ENCODE data around the gene RBM19.

RBM19 gene

GRCh38 chr12:113886721-113887120, 79.4 kb downstream of the RBM19 start:
- TF ChIP-seq TAF1 (IDR thresholded peaks at IDR 0.05; ENCODE audit: borderline replicate concordance, insufficient read depth, low read length) (no peak), SIN3A (IDR thresholded peaks at IDR 0.05; ENCODE audit: borderline replicate concordance, insufficient read depth, low read length) (no peak), FOXP2 (optimal IDR thresholded peaks at IDR 0.05; ENCODE audit: borderline replicate concordance, extremely low read depth, extremely low read length, insufficient read depth) (no peak), POLR2AphosphoS5 (IDR thresholded peaks at IDR 0.05; ENCODE audit: low read depth, low read length) (no peak)
- TF ChIP-seq, protein P1, sequence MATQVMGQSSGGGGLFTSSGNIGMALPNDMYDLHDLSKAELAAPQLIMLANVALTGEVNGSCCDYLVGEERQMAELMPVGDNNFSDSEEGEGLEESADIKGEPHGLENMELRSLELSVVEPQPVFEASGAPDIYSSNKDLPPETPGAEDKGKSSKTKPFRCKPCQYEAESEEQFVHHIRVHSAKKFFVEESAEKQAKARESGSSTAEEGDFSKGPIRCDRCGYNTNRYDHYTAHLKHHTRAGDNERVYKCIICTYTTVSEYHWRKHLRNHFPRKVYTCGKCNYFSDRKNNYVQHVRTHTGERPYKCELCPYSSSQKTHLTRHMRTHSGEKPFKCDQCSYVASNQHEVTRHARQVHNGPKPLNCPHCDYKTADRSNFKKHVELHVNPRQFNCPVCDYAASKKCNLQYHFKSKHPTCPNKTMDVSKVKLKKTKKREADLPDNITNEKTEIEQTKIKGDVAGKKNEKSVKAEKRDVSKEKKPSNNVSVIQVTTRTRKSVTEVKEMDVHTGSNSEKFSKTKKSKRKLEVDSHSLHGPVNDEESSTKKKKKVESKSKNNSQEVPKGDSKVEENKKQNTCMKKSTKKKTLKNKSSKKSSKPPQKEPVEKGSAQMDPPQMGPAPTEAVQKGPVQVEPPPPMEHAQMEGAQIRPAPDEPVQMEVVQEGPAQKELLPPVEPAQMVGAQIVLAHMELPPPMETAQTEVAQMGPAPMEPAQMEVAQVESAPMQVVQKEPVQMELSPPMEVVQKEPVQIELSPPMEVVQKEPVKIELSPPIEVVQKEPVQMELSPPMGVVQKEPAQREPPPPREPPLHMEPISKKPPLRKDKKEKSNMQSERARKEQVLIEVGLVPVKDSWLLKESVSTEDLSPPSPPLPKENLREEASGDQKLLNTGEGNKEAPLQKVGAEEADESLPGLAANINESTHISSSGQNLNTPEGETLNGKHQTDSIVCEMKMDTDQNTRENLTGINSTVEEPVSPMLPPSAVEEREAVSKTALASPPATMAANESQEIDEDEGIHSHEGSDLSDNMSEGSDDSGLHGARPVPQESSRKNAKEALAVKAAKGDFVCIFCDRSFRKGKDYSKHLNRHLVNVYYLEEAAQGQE (IDR thresholded peaks at IDR 0.05; ENCODE audit: insufficient read depth in 1 of 2, low read depth in 2 of 2, low read length in 2 of 2), result no peak

DNA sequence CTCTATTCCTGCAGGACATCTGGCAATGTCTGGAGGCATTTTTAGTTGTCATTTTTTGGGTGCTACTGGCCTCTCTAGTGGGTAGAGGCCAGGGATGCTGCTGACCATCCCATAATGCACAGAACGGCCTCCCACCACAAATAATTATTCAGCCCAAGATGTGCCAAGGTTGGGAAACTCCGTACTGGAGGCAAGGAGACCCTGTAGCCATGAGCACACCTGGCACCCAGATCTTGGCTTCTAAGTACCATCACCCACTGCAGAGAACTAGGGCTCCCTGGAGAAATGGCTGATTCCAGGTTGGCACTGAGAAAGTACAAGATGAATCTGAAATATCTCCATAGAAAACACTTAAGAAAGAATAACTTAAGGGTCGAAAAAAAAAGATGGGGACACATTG, 81.7 kb downstream of the RBM19 start:
- TF ChIP-seq SIN3A (IDR thresholded peaks at IDR 0.05; ENCODE audit: borderline replicate concordance, insufficient read depth, low read length) (no peak), TAF1 (IDR thresholded peaks at IDR 0.05; ENCODE audit: borderline replicate concordance, insufficient read depth, low read length) (no peak)
- TF ChIP-seq, protein P1 (IDR thresholded peaks at IDR 0.05; ENCODE audit: insufficient read depth in 1 of 2, low read depth in 2 of 2, low read length in 2 of 2), result no peak

DNA sequence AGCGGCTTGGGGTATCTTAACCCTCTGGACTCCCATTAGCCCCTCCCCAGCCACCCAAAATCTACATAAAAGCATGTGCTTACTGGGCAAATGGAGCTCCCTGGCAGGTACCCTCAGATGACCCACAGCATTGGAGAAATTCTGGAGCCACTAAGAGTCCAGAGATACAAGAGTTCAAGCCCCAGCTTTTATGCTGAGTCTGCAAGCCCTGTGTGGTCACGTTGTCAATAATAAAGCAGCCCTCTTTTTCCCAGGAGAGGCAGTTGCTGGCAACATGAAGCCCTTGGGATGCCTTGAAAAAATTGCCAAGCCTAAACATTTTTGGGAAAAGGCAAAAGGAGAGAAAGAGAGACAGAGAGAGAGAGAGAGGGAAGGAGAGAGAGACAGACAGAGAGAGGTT, 83.4 kb downstream of the RBM19 start:
- TF ChIP-seq SIN3A (IDR thresholded peaks at IDR 0.05; ENCODE audit: borderline replicate concordance, insufficient read depth, low read length) (no peak), FOXP2 (optimal IDR thresholded peaks at IDR 0.05; ENCODE audit: borderline replicate concordance, extremely low read depth, extremely low read length, insufficient read depth) (no peak), POLR2AphosphoS5 (IDR thresholded peaks at IDR 0.05; ENCODE audit: low read depth, low read length) (no peak), TAF1 (IDR thresholded peaks at IDR 0.05; ENCODE audit: borderline replicate concordance, insufficient read depth, low read length) (no peak)
- TF ChIP-seq, protein P1 (IDR thresholded peaks at IDR 0.05; ENCODE audit: insufficient read depth in 1 of 2, low read depth in 2 of 2, low read length in 2 of 2), result no peak

- TF ChIP-seq, protein P1 (IDR thresholded peaks at IDR 0.05; ENCODE audit: insufficient read depth in 1 of 2, low read depth in 2 of 2, low read length in 2 of 2), result no peak
- TF ChIP-seq FOXP2 (optimal IDR thresholded peaks at IDR 0.05; ENCODE audit: borderline replicate concordance, extremely low read depth, extremely low read length, insufficient read depth), result no peak
- TF ChIP-seq SIN3A (IDR thresholded peaks at IDR 0.05; ENCODE audit: borderline replicate concordance, insufficient read depth, low read length), result no peak
- TF ChIP-seq POLR2AphosphoS5 (IDR thresholded peaks at IDR 0.05; ENCODE audit: low read depth, low read length), result no peak
- TF ChIP-seq TAF1 (IDR thresholded peaks at IDR 0.05; ENCODE audit: borderline replicate concordance, insufficient read depth, low read length), result no peak
Measured at GRCh38 chr12:113880988-113881962, 84.8 kb downstream of the RBM19 start.

Data from PFSK-1 (cell line).